Brain microvascular endothelial cell (primary cell): Measurements from ENCODE around the gene TMEM165.
"Not testable (repeated sequence)": the region's sequence is repeated elsewhere in the genome, so short reads cannot be mapped to it uniquely, and the experiment has no call there.

ENCODE experiments used
- DNase-seq: peaks from one replicate; pipeline ENCODE4 v3.0.0-alpha.2; 2020
- H3K27ac ChIP-seq: fragments of 250-450 bp; sonication (Bioruptor Pico); 2 replicates; pipeline ENCODE4 v1.5.1; 2020; ENCODE audit warnings: mild to moderate bottlenecking, moderate library complexity
- H3K27me3 ChIP-seq: fragments of 250-450 bp; sonication (Bioruptor Pico); replicated peaks from 2 replicates; pipeline ENCODE4 v1.5.1; 2020; ENCODE audit warnings: mild to moderate bottlenecking
- H3K36me3 ChIP-seq: fragments of 250-450 bp; sonication (Bioruptor Pico); replicated peaks from 2 replicates; pipeline ENCODE4 v1.5.1; 2020; ENCODE audit warnings: mild to moderate bottlenecking
- H3K4me3 ChIP-seq: 2 replicates; pipeline ENCODE4 v1.5.1; 2011; ENCODE audit warnings: low read depth, mild to moderate bottlenecking, control low read depth, low read length, moderate library complexity
- CTCF ChIP-seq: IDR thresholded peaks from 2 replicates; pipeline ENCODE4 v1.5.1; 2011; ENCODE audit warnings: low read depth, mild to moderate bottlenecking, moderate library complexity, low read length, control low read depth, inconsistent platforms; ENCODE audit errors: missing control alignments
- in situ Hi-C: cut with HindIII; loops from 2 replicates; pipeline ENCODE4 v1.10.0; 2017; ENCODE audit warnings: low sequenced_read_pairs, low pct_ligation_motif_present

The TMEM165 gene

GRCh38 chr4:55351824-55352223 lies 43.9 kb upstream of the TMEM165 start:
- no peak overlapping the region for H3K27ac ChIP-seq
- TF ChIP-seq CTCF = no peak
- no peak overlapping the region for H3K4me3 ChIP-seq
- H3K36me3 ChIP-seq = no peaks in the 10 kb centered on the region
- no peaks in the 10 kb centered on the region for H3K27me3 ChIP-seq
- in situ Hi-C loops = no loop called here
- DNase-seq = no peak

GRCh38 chr4:55352726-55353125 lies 43.0 kb upstream of the TMEM165 start:
- no peak for TF ChIP-seq CTCF
- Histone ChIP-seq H3K36me3 (no peaks in the 10 kb centered on the region), H3K4me3 (no peak overlapping the region), H3K27me3 (no peaks in the 10 kb centered on the region), H3K27ac (no peak overlapping the region)
- DNase-seq = no peak
- in situ Hi-C loops = no loop called here

GRCh38 chr4:55353228-55353747 lies 42.5 kb upstream of the TMEM165 start:
- DNase-seq, H3K4me3 ChIP-seq, in situ Hi-C loops, H3K36me3 ChIP-seq, H3K27ac ChIP-seq, H3K27me3 ChIP-seq: not testable (repeated sequence)

GRCh38 chr4:55354648-55355047 lies 41.1 kb upstream of the TMEM165 start:
- no peaks in the 10 kb centered on the region for H3K36me3 ChIP-seq
- in situ Hi-C loops = no loop called here
- H3K27me3 ChIP-seq = no peaks in the 10 kb centered on the region
- no peak overlapping the region for H3K4me3 ChIP-seq
- DNase-seq = no peak
- no peak for TF ChIP-seq CTCF
- no peak overlapping the region for H3K27ac ChIP-seq

- in situ Hi-C loops = no loop called here
- no peaks in the 10 kb centered on the region for H3K27me3 ChIP-seq
- DNase-seq = no peak
- TF ChIP-seq CTCF = no peak
- no peaks in the 10 kb centered on the region for H3K36me3 ChIP-seq
- H3K4me3 ChIP-seq = no peak overlapping the region
- no peak overlapping the region for H3K27ac ChIP-seq
Observed at GRCh38 chr4:55355555-55355954, 40.2 kb upstream of the TMEM165 start.

- Histone ChIP-seq H3K4me3 (no peak overlapping the region), H3K36me3 (no peaks in the 10 kb centered on the region), H3K27ac (no peak overlapping the region), H3K27me3 (no peaks in the 10 kb centered on the region)
- in situ Hi-C loops = no loop called here
- no peak for TF ChIP-seq CTCF
- peak; percentile 20 for DNase-seq
Observed at GRCh38 chr4:55356991-55357461, 38.7 kb upstream of the TMEM165 start.
